ENCODE results near the gene SOD3. TPM values are rescaled to one million over a fixed set of nuclear protein-coding genes. Genes with fewer than 3 reads are reported as not detected.

SOD3 gene
- total RNA-seq, 2 experiments from 2014 or later = not detected

DNA sequence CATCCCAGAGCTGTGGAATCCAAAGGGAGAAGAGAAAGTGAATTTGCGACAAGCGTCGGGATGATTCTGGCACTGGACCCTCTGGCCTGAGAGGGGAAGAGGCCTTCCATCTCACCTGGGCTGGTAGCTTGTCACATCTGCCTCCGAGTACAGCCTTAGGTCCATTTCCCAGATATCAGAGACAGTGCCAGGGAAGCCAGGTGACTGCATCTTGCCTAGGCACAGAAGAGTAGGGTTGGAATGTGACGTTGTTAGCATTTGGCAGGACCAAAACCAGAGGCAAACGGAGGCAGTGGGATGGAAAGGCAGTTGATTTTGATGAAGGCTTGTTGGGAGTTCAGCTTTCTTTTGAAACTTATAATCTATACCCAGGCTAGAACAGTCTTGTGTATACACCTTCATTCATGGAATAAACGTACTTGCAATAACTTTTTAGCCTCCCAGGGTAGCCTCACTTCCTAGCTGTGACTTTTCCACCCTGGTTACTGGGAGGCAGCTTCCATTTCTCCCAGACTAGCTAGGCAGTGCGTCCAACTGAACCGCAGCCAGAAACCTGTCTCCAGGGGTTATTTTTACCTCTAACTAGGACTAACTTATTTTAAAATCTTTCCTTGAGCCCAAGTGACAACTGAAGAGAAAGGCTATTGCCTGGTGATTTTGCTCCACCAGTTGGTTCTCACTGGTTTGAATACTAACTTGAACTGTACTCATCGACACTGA lies 5.9 kb downstream of the SOD3 start:
- no peaks in the 10 kb centered on the region for H3K9me3 Mint-ChIP-seq
- DNase-seq (no peak), ATAC-seq (ENCODE audit: low read depth) (no peak)
- POLR2A ChIA-PET = no interaction called here
- peaks cover 46% of the 10 kb centered on the region for H3K27me3 Mint-ChIP-seq
- no peak overlapping the region for H3K4me3 Mint-ChIP-seq
- H3K27ac Mint-ChIP-seq = no peak overlapping the region
- no peaks in the 10 kb centered on the region for H3K4me1 Mint-ChIP-seq
- H3K36me3 Mint-ChIP-seq = no peaks in the 10 kb centered on the region

DNA sequence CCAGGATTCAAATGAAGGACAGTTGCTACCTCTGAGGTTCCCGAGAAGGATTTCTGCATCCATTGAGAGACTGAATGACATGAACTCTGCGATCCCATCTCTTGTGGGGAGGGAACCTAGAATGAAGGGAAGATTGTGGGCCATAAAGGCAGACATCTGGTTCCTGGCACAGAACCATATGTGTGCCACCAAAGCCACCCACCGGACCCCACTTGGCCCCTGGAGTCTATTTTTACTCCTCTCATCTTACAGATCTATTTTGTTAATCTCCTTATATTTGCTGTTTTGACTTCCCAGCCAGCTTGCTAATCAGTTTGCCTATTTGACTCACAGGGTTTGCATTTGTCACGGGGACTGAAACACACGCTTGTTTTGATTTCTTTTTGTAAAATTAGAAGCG lies 7.3 kb downstream of the SOD3 start:
- Mint-ChIP-seq H3K36me3 (no peaks in the 10 kb centered on the region), H3K4me1 (no peaks in the 10 kb centered on the region), H3K9me3 (no peaks in the 10 kb centered on the region), H3K4me3 (no peak overlapping the region), H3K27ac (no peak overlapping the region), H3K27me3 (peaks cover 45% of the 10 kb centered on the region)
- ATAC-seq (ENCODE audit: low read depth) (no peak), DNase-seq (no peak)
- POLR2A ChIA-PET = no interaction called here

DNA sequence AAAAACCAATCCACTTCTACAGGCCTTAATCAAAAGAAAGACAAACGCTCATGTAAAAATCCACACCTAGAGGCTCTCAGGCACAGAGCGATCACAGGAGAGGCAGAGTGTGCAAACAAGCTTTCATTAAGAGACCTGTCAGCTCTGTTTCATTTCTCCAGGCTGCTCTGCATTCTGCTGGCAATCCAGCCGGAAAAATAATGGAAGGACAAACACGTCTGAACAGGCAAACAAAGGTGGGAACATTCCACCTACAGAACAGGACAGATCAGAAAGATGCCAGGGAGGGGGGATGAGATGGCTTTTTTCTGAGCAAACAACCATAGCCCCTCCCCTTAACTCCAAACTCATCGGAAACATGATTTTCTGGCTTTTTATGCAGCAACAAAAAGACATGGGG lies 9.7 kb downstream of the SOD3 start:
- no peaks in the 10 kb centered on the region for H3K4me1 Mint-ChIP-seq
- H3K4me3 Mint-ChIP-seq = no peak overlapping the region
- H3K27ac Mint-ChIP-seq = no peak overlapping the region
- ATAC-seq (ENCODE audit: low read depth) = no peak
- POLR2A ChIA-PET = no interaction called here
- no peaks in the 10 kb centered on the region for H3K9me3 Mint-ChIP-seq
- no peaks in the 10 kb centered on the region for H3K36me3 Mint-ChIP-seq
- DNase-seq = no peak
- peaks cover 27% of the 10 kb centered on the region for H3K27me3 Mint-ChIP-seq

DNA sequence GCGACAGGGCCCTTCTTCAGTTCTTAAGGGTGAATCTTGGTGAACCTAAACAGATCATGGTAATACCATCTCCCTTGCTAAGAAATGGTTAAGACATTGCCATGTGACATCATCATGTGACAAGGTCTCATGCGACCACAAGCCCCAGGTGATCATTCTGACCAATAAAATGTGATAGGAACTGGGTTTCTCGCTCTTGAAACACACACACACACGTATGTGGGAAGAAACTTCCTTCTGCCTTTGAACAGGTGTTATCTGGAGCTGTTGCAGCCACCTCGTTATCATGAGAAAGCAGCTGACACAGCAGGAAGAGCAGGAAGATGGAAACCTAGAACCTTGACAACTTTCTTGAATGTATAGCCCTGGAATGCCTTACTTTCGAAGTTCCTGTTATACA lies 10.2 kb downstream of the SOD3 start:
- peaks cover 24% of the 10 kb centered on the region for H3K27me3 Mint-ChIP-seq
- H3K36me3 Mint-ChIP-seq = no peaks in the 10 kb centered on the region
- no peak for ATAC-seq (ENCODE audit: low read depth)
- H3K27ac Mint-ChIP-seq = no peak overlapping the region
- H3K9me3 Mint-ChIP-seq = no peaks in the 10 kb centered on the region
- POLR2A ChIA-PET = no interaction called here
- H3K4me3 Mint-ChIP-seq = no peak overlapping the region
- DNase-seq = no peak
- H3K4me1 Mint-ChIP-seq = no peaks in the 10 kb centered on the region

DNA sequence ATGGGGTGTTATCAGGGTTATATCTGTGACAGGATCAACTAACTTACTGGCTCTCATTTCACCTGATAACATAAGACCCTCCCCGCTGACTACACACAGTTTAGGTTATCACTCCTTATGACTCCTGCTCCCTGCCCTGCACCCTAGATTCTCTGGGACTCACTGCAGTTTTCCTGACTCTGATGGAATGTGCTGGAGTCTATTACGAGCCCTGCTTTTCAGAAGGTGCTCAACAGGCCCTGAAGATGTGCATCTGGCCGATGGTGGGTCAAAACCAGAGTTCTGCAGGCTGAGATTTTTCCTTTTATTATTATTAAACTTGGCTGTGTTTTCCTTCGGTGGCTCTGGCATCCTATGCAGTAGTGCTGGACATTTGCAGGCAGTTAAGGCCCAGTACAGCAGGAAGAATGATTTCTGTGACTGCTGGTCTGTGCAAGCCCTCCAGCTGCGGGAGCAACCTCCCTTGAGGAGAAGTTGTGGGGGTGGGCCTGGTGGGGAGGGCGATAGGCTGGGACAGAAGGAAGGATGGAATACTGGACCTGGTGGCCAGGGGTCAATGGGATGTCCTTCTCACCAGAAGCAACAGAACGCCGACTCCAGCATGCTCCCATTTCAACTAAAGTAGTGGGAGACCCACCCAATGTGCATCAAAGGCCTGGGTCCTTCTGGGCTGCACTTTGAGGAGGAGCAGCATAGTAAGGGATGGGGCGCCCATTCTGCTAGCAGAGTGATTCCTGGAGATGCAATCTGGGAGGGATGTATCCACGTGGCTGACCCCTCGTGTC lies 11.0 kb downstream of the SOD3 start:
- H3K4me1 Mint-ChIP-seq = no peaks in the 10 kb centered on the region
- POLR2A ChIA-PET = no interaction called here
- ATAC-seq (ENCODE audit: low read depth) (no peak), DNase-seq (no peak)
- no peak overlapping the region for H3K4me3 Mint-ChIP-seq
- no peaks in the 10 kb centered on the region for H3K9me3 Mint-ChIP-seq
- H3K27me3 Mint-ChIP-seq = peaks cover 16% of the 10 kb centered on the region
- H3K36me3 Mint-ChIP-seq = no peaks in the 10 kb centered on the region
- H3K27ac Mint-ChIP-seq = no peak overlapping the region

DNA sequence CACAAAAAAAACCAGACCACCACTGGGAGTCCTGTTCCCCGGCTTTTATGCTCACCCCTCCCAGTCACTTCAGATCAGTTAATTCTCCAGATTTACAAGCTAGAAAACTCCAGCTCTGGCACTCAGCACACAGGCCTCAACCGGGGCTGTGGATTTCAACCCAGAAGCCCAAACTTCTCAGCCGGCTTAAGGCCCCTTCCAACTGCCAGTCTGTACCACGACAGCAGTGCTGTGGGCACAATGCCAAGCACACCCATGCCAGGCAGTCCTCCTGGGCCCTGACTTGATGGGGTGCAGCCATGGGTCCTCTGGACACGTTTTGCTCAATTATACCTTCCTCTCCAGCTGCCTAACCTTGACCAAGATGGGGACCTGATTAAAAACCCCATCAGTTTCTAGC lies 12.2 kb downstream of the SOD3 start:
- Mint-ChIP-seq H3K27ac (no peak overlapping the region), H3K27me3 (peaks cover 6% of the 10 kb centered on the region)

DNA sequence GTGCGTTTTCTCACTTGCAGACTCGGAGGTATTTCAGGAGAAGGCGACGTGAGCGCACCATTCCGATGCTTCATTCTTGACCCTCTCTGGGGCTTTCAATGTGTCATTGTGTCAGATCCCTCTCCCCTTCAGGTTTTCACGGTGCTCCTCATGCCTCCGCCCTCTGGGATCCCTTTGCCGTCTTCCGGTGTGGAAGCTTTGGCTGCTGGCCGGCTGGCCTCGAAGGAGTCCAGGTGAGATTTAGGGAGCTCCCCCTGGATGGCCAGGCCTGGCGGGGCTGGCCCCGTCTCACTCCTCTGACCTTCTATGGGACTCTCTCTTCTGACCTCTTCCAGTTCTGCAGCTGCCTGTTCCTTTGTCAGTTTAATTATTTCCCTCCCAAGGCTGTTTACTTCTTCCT lies 12.9 kb downstream of the SOD3 start:
- POLR2A ChIA-PET = no interaction called here
- no peak overlapping the region for H3K27ac Mint-ChIP-seq
- H3K4me3 Mint-ChIP-seq = no peak overlapping the region
- H3K4me1 Mint-ChIP-seq = no peaks in the 10 kb centered on the region
- no peaks in the 10 kb centered on the region for H3K36me3 Mint-ChIP-seq
- ATAC-seq (ENCODE audit: low read depth) (no peak), DNase-seq (no peak)
- peaks cover 3% of the 10 kb centered on the region for H3K27me3 Mint-ChIP-seq
- H3K9me3 Mint-ChIP-seq = peaks cover 2% of the 10 kb centered on the region

More for the DNA sequence above, 12.2 kb downstream of the SOD3 start:
- Mint-ChIP-seq H3K9me3 (peaks cover 2% of the 10 kb centered on the region), H3K4me1 (no peaks in the 10 kb centered on the region), H3K36me3 (no peaks in the 10 kb centered on the region), H3K4me3 (no peak overlapping the region)
- POLR2A ChIA-PET = no interaction called here
- ATAC-seq (ENCODE audit: low read depth) (no peak), DNase-seq (no peak)

DNA sequence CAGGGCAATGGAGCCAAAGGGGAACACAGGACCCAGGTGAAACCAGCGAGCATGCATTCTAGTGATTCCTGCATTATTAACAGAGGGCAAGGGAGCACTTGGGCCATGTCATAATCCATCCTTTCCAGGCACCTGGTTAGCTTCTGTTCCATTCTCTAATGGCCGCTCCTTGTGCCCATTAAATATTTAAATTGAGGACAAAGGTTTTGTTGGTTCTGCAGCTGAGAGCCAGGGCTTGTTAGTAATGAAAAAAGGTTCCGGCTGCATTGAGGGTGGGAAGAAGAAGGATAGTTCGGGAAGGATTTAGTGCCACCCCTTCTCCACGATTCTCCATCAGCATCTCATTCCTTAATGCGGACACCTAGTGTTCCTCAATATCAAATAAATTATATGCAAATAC lies 13.6 kb downstream of the SOD3 start:
- POLR2A ChIA-PET = no interaction called here
- DNase-seq (no peak), ATAC-seq (ENCODE audit: low read depth) (no peak)
- H3K4me3 Mint-ChIP-seq = no peak overlapping the region
- H3K9me3 Mint-ChIP-seq = peaks cover 2% of the 10 kb centered on the region
- no peaks in the 10 kb centered on the region for H3K36me3 Mint-ChIP-seq
- H3K27me3 Mint-ChIP-seq = no peaks in the 10 kb centered on the region
- H3K4me1 Mint-ChIP-seq = no peaks in the 10 kb centered on the region
- H3K27ac Mint-ChIP-seq = no peak overlapping the region

DNA sequence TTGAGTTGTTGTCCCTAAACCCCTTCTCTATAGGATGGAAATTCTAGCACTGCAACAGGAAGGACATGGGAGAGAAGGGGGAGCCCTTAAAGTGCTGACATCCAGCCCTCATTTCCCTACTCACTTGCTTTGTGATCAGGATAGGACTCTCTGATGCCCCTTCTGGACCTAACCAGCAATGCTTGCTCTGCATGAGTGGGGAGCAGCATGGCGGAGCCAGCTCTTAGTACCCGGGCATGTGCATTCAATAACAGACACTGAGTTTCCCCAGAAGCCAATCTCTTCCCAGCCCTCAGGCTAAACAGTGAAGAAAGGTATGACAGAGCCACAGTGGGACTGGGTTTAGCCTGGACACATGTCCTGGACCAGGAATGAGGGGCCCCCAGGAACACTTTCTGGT lies 14.0 kb downstream of the SOD3 start:
- Mint-ChIP-seq H3K4me1 (no peaks in the 10 kb centered on the region), H3K27me3 (no peaks in the 10 kb centered on the region), H3K4me3 (no peak overlapping the region), H3K9me3 (peaks cover 2% of the 10 kb centered on the region), H3K36me3 (no peaks in the 10 kb centered on the region), H3K27ac (no peak overlapping the region)
- no peak for ATAC-seq (ENCODE audit: low read depth)
- no peak for DNase-seq
- POLR2A ChIA-PET = no interaction called here

DNA sequence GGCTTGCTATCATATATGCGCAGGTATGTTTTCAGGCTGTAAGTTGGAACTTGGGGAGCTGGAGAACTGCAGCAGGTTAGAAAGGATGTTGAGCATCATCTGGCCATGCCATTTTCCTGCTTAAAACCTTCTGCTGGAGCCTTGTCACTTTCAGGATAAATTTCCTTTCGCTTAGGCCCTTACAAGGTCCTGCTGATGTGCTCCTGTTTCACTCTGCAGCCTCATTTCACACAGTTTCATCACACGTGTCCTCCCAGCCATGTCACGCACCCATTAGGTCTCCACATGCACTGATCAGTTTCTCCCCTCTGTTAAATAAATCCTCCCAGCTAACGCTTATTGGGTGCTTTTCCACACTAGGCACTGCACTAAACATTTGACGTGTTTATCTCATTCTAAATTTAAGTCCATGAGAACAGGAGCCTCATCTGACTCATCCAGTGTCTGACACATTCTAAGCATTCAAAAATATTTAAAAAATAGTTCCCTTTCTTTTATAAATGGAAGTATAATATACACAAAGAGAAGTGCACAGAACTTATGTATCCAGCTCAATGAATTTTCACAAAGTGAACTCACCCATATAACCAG lies 14.5 kb downstream of the SOD3 start:
- Mint-ChIP-seq H3K27me3 (no peaks in the 10 kb centered on the region), H3K27ac (no peak overlapping the region), H3K4me1 (no peaks in the 10 kb centered on the region), H3K9me3 (peaks cover 2% of the 10 kb centered on the region), H3K4me3 (no peak overlapping the region), H3K36me3 (no peaks in the 10 kb centered on the region)
- DNase-seq (no peak), ATAC-seq (ENCODE audit: low read depth) (no peak)
- POLR2A ChIA-PET = no interaction called here

DNA sequence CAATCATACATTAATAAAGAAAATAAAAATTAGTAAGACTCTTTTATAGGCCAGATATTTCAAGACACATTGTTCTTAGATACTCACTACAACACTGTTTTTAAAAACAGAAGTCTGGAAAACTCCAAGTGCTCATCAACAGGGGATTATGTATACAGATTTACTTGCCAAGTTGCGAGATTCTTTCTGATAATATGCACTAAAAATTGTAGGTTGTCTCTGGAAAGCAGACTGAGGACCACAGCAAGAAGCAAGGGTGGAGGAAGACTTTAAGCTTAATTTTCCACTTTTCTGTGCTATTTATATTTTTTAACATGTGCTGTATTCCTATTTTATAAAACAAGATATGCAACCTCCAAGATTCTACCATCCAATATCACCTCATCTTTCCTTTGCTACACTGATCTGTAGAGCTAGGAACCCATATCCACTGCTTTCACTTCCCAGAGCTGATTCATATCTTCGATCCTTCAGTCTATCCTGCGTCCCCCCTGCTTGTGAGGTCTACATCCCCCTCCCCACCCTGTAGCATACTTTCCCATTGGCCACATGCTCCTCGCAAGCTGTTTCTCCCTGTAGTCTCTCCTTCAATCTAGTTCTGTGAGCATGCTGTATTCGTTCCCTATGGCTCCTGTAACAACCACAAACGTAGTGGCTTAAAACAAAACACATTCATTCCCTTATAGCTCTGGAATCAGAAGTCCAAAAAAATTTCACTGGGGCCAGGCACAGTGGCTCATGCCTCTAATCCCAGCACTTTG lies 15.7 kb downstream of the SOD3 start:
- Mint-ChIP-seq H3K27me3 (no peaks in the 10 kb centered on the region), H3K27ac (no peak overlapping the region), H3K4me3 (no peak overlapping the region), H3K4me1 (no peaks in the 10 kb centered on the region), H3K9me3 (peaks cover 2% of the 10 kb centered on the region), H3K36me3 (no peaks in the 10 kb centered on the region)
- POLR2A ChIA-PET = no interaction called here
- DNase-seq = no peak
- no peak for ATAC-seq (ENCODE audit: low read depth)

DNA sequence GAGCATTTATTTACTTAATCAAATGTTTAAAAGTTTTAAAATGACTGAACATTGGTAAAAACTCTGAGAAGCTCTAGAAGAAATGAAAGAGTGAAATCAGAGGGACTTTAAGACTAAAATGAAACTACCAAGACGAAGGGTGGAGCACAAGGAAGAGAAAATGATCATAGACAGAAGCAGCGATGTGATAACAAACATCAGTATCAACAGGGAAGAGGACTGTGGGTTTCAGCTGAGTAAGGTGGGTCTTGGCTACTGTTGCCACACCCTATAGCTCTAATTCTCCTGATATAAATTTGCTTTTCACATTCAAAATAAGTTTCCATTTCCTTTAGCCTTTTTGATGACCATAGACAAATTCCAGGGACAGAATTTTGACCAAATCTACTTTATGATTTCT lies 18.4 kb downstream of the SOD3 start:
- no peak for DNase-seq
- peaks cover 2% of the 10 kb centered on the region for H3K27me3 Mint-ChIP-seq
- no peak overlapping the region for H3K27ac Mint-ChIP-seq
- H3K4me1 Mint-ChIP-seq = no peaks in the 10 kb centered on the region
- peaks cover 2% of the 10 kb centered on the region for H3K9me3 Mint-ChIP-seq
- H3K4me3 Mint-ChIP-seq = no peak overlapping the region
- ATAC-seq (ENCODE audit: low read depth) = no peak
- no peaks in the 10 kb centered on the region for H3K36me3 Mint-ChIP-seq
- POLR2A ChIA-PET = no interaction called here

DNA sequence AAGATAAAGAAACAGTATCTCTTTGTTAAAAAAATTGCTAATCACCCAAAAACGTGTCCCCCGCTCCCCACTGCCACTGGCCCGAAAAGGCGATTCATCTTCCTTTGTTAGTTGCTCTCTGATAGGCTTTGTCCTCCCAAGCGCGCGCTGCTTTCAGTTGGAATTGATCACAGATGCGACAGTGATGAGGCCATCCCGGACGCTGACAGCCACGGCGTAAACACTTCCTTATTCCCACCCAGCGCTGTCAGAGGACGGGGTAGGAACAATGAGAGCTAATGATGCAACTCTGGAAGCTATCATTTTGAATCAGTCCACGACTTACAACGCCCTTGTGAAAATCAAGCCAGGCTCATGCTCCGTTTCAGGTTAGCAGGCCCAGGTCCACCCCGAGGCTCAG lies 21.4 kb downstream of the SOD3 start:
- Mint-ChIP-seq H3K4me3 (no peak overlapping the region), H3K36me3 (no peaks in the 10 kb centered on the region), H3K4me1 (no peaks in the 10 kb centered on the region), H3K9me3 (peaks cover 2% of the 10 kb centered on the region), H3K27me3 (peaks cover 4% of the 10 kb centered on the region), H3K27ac (no peak overlapping the region)
- ATAC-seq (ENCODE audit: low read depth) = no peak
- POLR2A ChIA-PET = no interaction called here
- no peak for DNase-seq
